Activated CD8-positive, alpha-beta memory T cell treated with anti-CD3 and anti-CD28 coated beads, Interleukin-2, amount 50 U/mL, for 4 hours (primary cell): Measurements from ENCODE around the gene BRWD1.

Experiments used
- DNase-seq: peaks from one replicate; pipeline ENCODE4 v3.0.0-alpha.2; 2020

Gene BRWD1

GRCh38 chr21:39326607-39327307 is 13.3 kb upstream of the BRWD1 start:
- no peak for DNase-seq

GRCh38 chr21:39325458-39325857 is 12.0 kb upstream of the BRWD1 start:
- DNase-seq = no peak

GRCh38 chr21:39321424-39321823 is 8.0 kb upstream of the BRWD1 start:
- DNase-seq = no peak

GRCh38 chr21:39319814-39320332 is 6.4 kb upstream of the BRWD1 start:
- DNase-seq = no peak

- DNase-seq = no peak
Observed at GRCh38 chr21:39319251-39319756, 5.9 kb upstream of the BRWD1 start.

- DNase-seq = no peak
Observed at GRCh38 chr21:39318091-39318959, 4.9 kb upstream of the BRWD1 start.

- no peak for DNase-seq
Observed at GRCh38 chr21:39317134-39318090, 4.0 kb upstream of the BRWD1 start.

GRCh38 chr21:39316729-39317128 is 3.3 kb upstream of the BRWD1 start:
- no peak for DNase-seq

GRCh38 chr21:39315603-39316445 is 2.4 kb upstream of the BRWD1 start:
- DNase-seq = no peak

GRCh38 chr21:39314143-39315027 is 953 bp upstream of the BRWD1 start:
- peak; percentile 47 for DNase-seq

- peak; percentile 29 for DNase-seq
Observed at GRCh38 chr21:39313042-39313570, 326 bp downstream of the BRWD1 start.

- DNase-seq = peak; percentile 96
Observed at GRCh38 chr21:39312112-39313041, 1.1 kb downstream of the BRWD1 start.

- DNase-seq = no peak
Observed at GRCh38 chr21:39311164-39311563, 2.3 kb downstream of the BRWD1 start.

- no peak for DNase-seq
Observed at GRCh38 chr21:39307466-39307865, 6.0 kb downstream of the BRWD1 start.

GRCh38 chr21:39300587-39300986 is 12.8 kb downstream of the BRWD1 start:
- DNase-seq = no peak

- no peak for DNase-seq
Observed at GRCh38 chr21:39296891-39297290, 16.5 kb downstream of the BRWD1 start.

- no peak for DNase-seq
Observed at GRCh38 chr21:39288987-39289386, 24.4 kb downstream of the BRWD1 start.

GRCh38 chr21:39282911-39283310 is 30.5 kb downstream of the BRWD1 start:
- DNase-seq = no peak

- no peak for DNase-seq
Observed at GRCh38 chr21:39281853-39282252, 31.6 kb downstream of the BRWD1 start.
